ENCODE measurements around the gene NEDD8. TPM values are rescaled to one million over a fixed set of nuclear protein-coding genes. Genes with fewer than 3 reads are reported as not detected.

Gene NEDD8
- total RNA-seq, 3 donors from 2014 or later (not counting 1 experiment from before 2014, with no cell fraction given): 93.6 to 109 (median 95.9) TPM

GRCh38 chr14:24176599-24176998, 55.6 kb downstream of the NEDD8 start:
- ATAC-seq (no peak), DNase-seq (no peak)
- WGBS (ENCODE audit: insufficient coverage): 98% methylated on average over 5 of the region's 5 CpGs
- peaks cover 41% of the 10 kb centered on the region for H3K36me3 ChIP-seq (ENCODE audit: control insufficient read depth, insufficient read depth, low read length)
- Mint-ChIP-seq H3K36me3 (peaks cover 6% of the 10 kb centered on the region), H3K4me1 (peaks cover 1 to 16% of the 10 kb centered on the region in 2 donors), H3K27ac (no peak overlapping the region), H3K9me3 (no peaks in the 10 kb centered on the region), H3K27me3 (ENCODE audit: low read depth in 2 of 2) (no peaks in the 10 kb centered on the region), H3K4me3 (no peak overlapping the region)
- no peaks in the 10 kb centered on the region for H3K27me3 ChIP-seq (ENCODE audit: control insufficient read depth, insufficient read depth, low read length)
- H3K4me3 ChIP-seq (ENCODE audit: low read length): no peak overlapping the region
- intact Hi-C loops (cut with micrococcal nuclease): no loop called here
- TF ChIP-seq CTCF (IDR thresholded peaks at IDR 0.05): no peak
- no peak overlapping the region for H3K27ac ChIP-seq (ENCODE audit: low read length)
- no peaks in the 10 kb centered on the region for H3K9me3 ChIP-seq (ENCODE audit: control insufficient read depth, insufficient read depth, low read length)
- peaks cover 16% of the 10 kb centered on the region for H3K4me1 ChIP-seq (ENCODE audit: control insufficient read depth, insufficient read depth, low read length)

- H3K4me3 ChIP-seq (ENCODE audit: low read length): no peak overlapping the region
- 86% methylated on average over 20 of the region's 20 CpGs for WGBS (ENCODE audit: insufficient coverage)
- Mint-ChIP-seq H3K4me3 (peak overlapping the region; percentile 35), H3K27ac (peak overlapping the region; percentile 56 to 58), H3K36me3 (no peaks in the 10 kb centered on the region), H3K9me3 (no peaks in the 10 kb centered on the region), H3K27me3 (ENCODE audit: low read depth in 2 of 2) (no peaks in the 10 kb centered on the region), H3K4me1 (peaks cover 5 to 27% of the 10 kb centered on the region in 2 donors)
- DNase-seq (peak in 1 of 2 donors; percentile 33), ATAC-seq (no peak)
- peaks cover 22% of the 10 kb centered on the region for H3K36me3 ChIP-seq (ENCODE audit: control insufficient read depth, insufficient read depth, low read length)
- no peak for TF ChIP-seq CTCF (IDR thresholded peaks at IDR 0.05)
- no peak overlapping the region for H3K27ac ChIP-seq (ENCODE audit: low read length)
- H3K9me3 ChIP-seq (ENCODE audit: control insufficient read depth, insufficient read depth, low read length): no peaks in the 10 kb centered on the region
- H3K27me3 ChIP-seq (ENCODE audit: control insufficient read depth, insufficient read depth, low read length): no peaks in the 10 kb centered on the region
- intact Hi-C loops (cut with micrococcal nuclease): no loop called here
- H3K4me1 ChIP-seq (ENCODE audit: control insufficient read depth, insufficient read depth, low read length): peaks cover 26% of the 10 kb centered on the region
Observed at GRCh38 chr14:24172871-24173281, 59.3 kb downstream of the NEDD8 start.

- Mint-ChIP-seq H3K4me3 (peak overlapping the region; percentile 92), H3K27me3 (ENCODE audit: low read depth in 2 of 2) (no peaks in the 10 kb centered on the region), H3K4me1 (peaks cover 5 to 31% of the 10 kb centered on the region in 2 donors), H3K36me3 (no peaks in the 10 kb centered on the region), H3K9me3 (no peaks in the 10 kb centered on the region), H3K27ac (peak overlapping the region; percentile 77 to 89)
- no peak for TF ChIP-seq CTCF (IDR thresholded peaks at IDR 0.05)
- Histone ChIP-seq H3K4me1 (ENCODE audit: control insufficient read depth, insufficient read depth, low read length) (peaks cover 26% of the 10 kb centered on the region), H3K27ac (ENCODE audit: low read length) (peak overlapping the region; percentile 22), H3K36me3 (ENCODE audit: control insufficient read depth, insufficient read depth, low read length) (peaks cover 24% of the 10 kb centered on the region), H3K9me3 (ENCODE audit: control insufficient read depth, insufficient read depth, low read length) (no peaks in the 10 kb centered on the region), H3K4me3 (ENCODE audit: low read length) (peak overlapping the region; percentile 34), H3K27me3 (ENCODE audit: control insufficient read depth, insufficient read depth, low read length) (no peaks in the 10 kb centered on the region)
- no peak for ATAC-seq
- 34% methylated on average over 30 of the region's 30 CpGs for WGBS (ENCODE audit: insufficient coverage)
- intact Hi-C loops (cut with micrococcal nuclease): no loop called here
- DNase-seq: no peak
Observed at GRCh38 chr14:24172261-24172860, 59.8 kb downstream of the NEDD8 start.
